Right lung (tissue), 5 donors: ENCODE results near the gene TCIRG1. TPM values are rescaled to one million over a fixed set of nuclear protein-coding genes. Genes with fewer than 3 reads are reported as not detected.

Source experiments
- DNase-seq, 2 donors: peaks; one replicate each; pipeline ENCODE4 v3.0.0-alpha.2; 2013
- polyA plus RNA-seq, 5 donors: library from polyadenylated mRNA; unstranded; fragments of 120-200 nt; gene quantifications; one replicate each; pipeline versions ENCODE4 v1.2.1 to v1.2.3, GENCODE V29; 2013; ENCODE audit warnings: inconsistent platforms in 1 of 5, low replicate concordance in 1 of 5; ENCODE audit not compliant: insufficient read length in 5 of 5, insufficient read depth in 1 of 5

TCIRG1 gene
- polyA plus RNA-seq, 5 donors = 27.8 to 46.0 (median 37.7) TPM

- no peak for DNase-seq
Measured at GRCh38 chr11:68036717-68037239, 2.0 kb upstream of the TCIRG1 start.

- DNase-seq = no peak
Measured at GRCh38 chr11:68037411-68038225, 1.2 kb upstream of the TCIRG1 start.

- DNase-seq = no peak
Measured at GRCh38 chr11:68038226-68038717, 553 bp upstream of the TCIRG1 start.

- DNase-seq = no peak
Measured at GRCh38 chr11:68039526-68040086, 781 bp downstream of the TCIRG1 start.

- peak; percentile 50 to 52 for DNase-seq
Measured at GRCh38 chr11:68040101-68040956, 1.5 kb downstream of the TCIRG1 start.

- no peak for DNase-seq
Measured at GRCh38 chr11:68040957-68041591, 2.2 kb downstream of the TCIRG1 start.

- no peak for DNase-seq
Measured at GRCh38 chr11:68041617-68042218, 2.9 kb downstream of the TCIRG1 start.

- no peak for DNase-seq
Measured at GRCh38 chr11:68042219-68043028, 3.6 kb downstream of the TCIRG1 start.

- no peak for DNase-seq
Measured at GRCh38 chr11:68043029-68043348, 4.2 kb downstream of the TCIRG1 start.

GRCh38 chr11:68043349-68044144, 4.7 kb downstream of the TCIRG1 start:
- DNase-seq = no peak

- DNase-seq = no peak
Measured at GRCh38 chr11:68044145-68044813, 5.5 kb downstream of the TCIRG1 start.

- no peak for DNase-seq
Measured at GRCh38 chr11:68044898-68045351, 6.1 kb downstream of the TCIRG1 start.

- DNase-seq = no peak
Measured at GRCh38 chr11:68047437-68048290, 8.8 kb downstream of the TCIRG1 start.

GRCh38 chr11:68048681-68049508, 10.1 kb downstream of the TCIRG1 start:
- DNase-seq = no peak

- no peak for DNase-seq
Measured at GRCh38 chr11:68049509-68050370, 10.9 kb downstream of the TCIRG1 start.

- no peak for DNase-seq
Measured at GRCh38 chr11:68050371-68050841, 11.6 kb downstream of the TCIRG1 start.
